SHP77 treated with DMSO at 0.1 percent for 48 hours (cell line): ENCODE results near the gene VWCE.
"Not testable (repeated sequence)": the region's sequence is repeated elsewhere in the genome, so short reads cannot be mapped to it uniquely, and the experiment has no call there.

ENCODE experiments used
- DNase-seq: peaks from one replicate; lab custom pipeline; 2025; lab: John Stamatoyannopoulos, UW

Gene VWCE

DNA sequence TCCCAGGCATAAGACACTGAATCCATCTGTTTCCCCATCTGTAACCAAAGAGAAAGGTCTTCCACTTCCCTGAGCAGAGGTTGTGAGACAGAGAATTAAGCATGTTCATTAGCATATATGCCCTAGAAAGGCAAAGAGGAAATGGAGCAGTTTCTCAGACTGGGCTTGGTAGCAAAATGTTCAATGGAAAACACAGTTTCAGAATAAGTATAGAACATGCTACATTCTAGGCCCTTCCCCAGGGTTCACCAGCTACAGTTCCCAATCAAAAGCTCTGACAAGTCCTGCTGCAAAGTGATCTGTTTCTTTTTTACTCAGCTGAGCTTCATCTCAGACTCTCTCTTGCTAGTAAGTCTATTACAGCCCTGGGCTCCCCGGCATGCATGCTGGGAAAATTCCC, 42.8 kb downstream of the VWCE start:
- not testable (repeated sequence) for DNase-seq

DNA sequence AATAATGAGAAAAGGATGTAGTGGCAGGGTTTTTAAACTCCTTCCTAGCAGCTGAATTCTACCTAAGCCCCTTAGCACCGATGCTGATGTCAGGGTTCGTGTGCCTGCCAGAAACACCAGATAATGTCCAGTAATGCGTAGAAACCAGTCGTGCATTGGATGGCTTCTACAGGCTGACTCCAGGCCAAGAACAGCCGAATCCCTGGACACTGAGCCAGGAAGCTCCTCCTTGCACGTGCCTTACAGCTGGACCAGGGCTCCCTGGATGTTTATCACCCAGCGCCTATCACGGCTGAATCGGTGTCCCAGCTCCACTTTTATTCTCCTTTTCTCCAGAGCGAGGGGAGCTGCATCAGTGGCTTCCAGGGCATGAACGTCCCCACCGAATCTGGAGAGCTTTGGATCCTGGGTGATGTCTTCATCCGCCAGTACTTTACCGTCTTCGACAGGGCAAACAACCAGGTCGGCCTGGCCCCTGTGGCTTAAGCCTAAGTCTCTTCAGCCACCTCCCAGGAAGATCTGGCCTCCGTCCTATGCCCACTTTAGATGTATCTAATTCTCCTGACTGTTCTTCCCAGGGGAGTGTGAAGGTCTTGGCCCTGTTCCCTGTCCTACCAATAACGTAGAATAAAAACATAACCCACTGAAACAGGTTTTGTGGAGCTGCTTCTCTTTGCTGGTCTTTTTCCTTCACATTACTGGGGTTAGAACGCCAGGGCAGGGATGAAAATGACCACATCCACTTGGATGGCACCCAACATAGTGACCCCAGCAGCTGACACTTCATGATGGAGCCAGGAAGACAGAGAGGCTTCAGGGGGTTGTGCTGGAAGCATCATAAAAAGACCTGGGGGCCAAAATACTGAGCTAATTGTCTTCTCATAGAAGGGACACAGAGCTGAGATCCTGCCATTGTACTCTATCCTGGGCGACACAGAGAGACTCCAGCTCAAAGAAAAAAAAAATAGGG, 44.0 kb downstream of the VWCE start:
- DNase-seq = not testable (repeated sequence)

DNA sequence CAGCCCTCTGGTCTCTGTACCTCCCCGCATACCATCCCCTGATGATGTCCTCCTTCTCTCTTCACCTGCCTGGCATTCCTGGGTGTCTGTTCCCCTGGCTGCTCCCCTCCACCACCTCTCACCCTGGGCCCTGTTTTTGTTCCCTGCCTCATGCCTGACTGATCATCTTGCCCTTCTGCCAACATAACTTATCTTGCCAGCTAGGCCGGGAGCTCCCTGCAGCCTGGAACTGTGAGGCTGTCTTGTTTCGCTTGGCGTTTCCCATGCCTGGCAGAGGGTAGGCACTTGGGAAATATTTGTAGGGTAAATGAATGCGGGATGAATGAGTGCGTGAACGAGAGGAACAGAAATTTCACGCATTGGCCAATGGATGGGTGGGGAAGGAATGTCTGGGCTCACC, 45.9 kb downstream of the VWCE start:
- DNase-seq = not testable (repeated sequence)

DNA sequence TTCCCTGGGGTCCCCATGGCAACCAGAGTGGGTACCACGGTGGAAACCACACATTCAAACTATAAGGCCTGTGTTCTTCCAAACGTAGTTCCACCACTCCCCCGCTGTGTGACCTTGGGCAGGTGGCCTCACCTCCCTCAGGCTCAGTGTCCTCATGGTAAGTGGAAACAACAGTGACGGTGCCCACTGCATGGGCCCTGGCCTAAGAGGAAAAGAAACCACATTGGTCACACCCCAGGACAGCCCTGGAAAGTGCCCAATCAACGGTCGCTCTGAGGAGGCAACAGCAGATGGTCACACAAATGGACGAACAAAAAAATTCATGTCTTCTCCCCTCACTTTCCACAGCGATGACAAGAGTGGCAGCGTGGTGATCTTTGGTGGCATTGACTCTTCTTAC, 47.0 kb downstream of the VWCE start:
- DNase-seq = not testable (repeated sequence)

DNA sequence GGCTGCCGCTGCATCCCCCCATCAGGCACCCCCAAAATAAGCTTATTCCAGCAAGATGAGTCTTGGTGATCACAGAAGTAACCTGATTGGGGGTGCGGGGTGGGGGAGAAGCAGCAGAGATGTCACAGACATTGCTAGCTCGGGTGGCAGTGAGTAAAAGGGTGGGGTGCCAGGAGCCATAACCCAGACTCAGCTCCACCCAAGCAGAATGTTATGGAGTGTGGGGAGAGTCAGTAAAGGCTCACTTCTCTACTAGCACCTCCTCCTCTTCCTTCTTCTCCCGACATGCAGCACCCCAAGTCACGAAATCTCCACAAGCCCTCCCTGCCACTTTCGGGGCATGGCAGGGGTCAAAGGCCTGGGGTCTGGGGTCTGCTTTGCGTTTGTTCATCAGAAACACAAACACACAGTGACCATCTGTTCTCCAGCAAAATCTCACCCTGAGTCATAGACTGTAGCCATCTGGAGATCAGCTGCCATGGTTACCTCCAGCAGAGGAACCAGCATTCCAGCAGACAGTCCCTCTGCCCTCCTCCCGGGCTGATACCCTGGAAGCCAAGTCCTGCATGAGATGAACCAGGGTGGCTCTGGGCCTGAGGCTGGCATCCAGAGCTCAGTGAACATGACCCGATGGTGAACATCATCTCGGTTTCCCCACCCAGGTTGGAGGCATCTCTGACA, 49.7 kb downstream of the VWCE start:
- not testable (repeated sequence) for DNase-seq

DNA sequence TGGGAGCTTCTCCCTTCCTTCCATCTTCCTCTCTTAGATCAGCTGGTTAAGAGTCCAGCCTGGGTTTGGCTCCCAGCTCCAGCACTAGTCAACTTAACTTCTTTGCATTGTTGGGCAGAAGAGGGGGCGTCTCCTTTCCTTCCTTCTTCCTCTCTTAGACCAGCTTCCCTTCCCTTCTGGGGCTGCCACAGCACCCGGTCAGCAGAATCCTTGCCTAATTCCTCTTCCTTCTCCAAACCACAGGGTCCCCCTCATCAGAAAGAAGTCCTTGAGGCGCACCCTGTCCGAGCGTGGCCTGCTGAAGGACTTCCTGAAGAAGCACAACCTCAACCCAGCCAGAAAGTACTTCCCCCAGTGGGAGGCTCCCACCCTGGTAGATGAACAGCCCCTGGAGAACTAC, 53.6 kb downstream of the VWCE start:
- DNase-seq = not testable (repeated sequence)

DNA sequence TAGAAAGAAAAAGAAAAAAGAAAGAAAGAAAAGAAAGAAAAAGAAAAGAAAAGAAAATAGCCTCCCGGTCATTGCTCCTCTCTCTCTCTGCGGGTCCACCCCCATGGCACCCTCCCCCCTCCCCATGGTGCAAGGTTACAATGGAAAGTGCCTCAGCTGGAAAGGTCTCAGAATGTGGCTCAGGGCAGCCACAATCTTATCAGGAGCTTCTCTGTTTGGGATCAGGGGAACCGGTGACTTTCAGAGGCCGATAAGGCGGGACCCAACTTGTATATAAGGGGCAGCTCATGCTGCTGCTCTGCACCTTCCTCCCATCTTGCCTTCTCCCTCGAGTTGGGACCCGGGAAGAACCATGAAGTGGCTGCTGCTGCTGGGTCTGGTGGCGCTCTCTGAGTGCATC, 54.2 kb downstream of the VWCE start, which contains the start of gene PGA5:
PGA5 (plus strand) TSS at position 301 of the 400 bp plus-strand sequence; CDS start at position 353, 52 bp downstream.
- not testable (repeated sequence) for DNase-seq

DNA sequence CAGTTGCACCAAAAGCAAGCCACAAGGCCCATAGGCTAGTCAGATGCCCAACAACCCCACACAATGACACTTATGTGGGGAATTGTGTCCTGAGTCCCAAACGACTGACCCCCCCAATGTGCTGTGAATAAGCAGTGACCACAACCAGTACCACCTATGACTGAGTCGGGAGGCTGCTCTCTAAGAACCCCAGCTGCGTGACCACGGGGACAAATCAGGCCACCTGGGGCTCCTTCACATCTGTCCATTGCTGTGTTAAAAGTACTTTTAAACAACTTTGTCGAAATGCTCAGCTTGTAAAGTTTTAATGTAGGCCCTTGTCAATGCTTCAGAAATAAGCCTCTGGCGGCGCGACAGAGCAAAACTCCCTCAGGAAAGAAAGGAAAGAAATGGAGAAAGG, 54.8 kb downstream of the VWCE start:
- DNase-seq = not testable (repeated sequence)

DNA sequence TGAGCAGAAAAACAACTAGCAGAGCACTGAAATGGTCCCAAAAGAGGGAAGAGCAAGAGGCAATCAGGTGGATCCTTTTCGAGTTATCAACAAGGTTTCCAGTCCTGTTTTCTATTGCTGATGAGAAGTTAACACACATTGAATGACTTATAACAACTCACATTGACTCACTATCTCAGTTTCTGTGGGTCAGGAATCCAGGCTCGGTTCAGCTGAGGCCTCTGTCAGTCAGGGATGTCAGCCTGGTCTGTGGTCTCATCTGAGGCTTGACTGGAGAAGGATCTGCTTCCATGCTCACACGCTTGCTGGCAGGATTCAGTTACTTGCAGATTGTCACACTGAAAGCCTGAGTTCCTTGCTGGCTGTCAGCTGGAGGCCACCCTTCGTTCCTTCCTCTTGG, 58.0 kb downstream of the VWCE start:
- DNase-seq = not testable (repeated sequence)

DNA sequence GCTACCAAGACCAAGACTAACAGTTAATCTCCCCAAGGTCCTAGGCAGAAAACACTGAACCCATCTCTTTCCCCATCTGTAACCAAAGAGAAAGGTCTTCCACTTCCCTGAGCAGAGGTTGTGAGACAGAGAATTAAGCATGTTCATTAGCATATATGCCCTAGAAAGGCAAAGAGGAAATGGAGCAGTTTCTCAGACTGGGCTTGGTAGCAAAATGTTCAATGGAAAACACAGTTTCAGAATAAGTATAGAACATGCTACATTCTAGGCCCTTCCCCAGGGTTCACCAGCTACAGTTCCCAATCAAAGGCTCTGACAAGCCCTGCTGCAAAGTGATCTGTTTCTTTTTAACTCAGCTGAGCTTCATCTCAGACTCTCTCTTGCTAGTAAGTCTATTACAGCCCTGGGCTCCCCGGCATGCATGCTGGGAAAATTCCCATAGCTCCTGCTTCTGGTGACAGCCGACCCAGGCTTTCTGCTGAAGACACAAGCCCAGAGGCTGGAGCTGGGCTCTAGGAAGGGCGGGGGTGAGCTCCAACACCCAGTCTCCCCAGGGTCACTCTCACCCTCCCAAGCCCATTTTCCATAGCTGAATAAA, 62.5 kb downstream of the VWCE start:
- DNase-seq = not testable (repeated sequence)

DNA sequence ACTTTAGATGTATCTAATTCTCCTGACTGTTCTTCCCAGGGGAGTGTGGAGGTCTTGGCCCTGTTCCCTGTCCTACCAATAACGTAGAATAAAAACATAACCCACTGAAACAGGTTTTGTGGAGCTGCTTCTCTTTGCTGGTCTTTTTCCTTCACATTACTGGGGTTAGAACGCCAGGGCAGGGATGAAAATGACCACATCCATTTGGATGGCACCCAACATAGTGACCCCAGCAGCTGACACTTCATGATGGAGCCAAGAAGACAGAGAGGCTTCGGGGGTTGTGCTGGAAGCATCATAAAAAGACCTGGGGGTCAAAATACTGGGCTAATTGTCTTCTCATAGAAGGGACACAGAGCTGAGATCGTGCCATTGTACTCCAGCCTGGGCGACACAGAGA, 63.5 kb downstream of the VWCE start:
- not testable (repeated sequence) for DNase-seq

DNA sequence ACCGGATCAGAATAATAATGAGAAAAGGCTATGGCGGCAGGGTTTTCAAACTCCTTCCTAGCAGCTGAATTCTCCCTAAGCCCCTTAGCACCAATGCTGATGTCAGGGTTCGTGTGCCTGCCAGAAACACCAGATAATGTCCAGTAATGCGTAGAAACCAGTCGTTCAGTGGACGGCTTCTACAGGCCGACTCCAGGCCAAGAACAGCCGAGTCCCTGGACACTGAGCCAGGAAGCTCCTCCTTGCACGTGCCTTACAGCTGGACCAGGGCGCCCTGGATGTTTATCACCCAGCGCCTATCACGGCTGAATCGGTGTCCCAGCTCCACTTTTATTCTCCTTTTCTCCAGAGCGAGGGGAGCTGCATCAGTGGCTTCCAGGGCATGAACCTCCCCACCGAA, 64.1 kb downstream of the VWCE start:
- DNase-seq = not testable (repeated sequence)

DNA sequence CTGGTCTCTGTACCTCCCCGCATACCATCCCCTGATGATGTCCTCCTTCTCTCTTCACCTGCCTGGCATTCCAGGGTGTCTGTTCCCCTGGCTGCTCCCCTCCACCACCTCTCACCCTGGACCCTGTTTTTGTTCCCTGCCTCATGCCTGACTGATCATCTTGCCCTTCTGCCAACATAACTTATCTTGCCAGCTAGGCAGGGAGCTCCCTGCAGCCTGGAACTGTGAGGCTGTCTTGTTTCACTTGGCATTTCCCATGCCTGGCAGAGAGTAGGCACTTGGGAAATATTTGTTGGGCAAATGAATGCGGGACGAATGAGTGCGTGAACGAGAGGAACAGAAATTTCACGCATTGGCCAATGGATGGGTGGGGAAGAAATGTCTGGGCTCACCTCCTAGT, 65.7 kb downstream of the VWCE start:
- not testable (repeated sequence) for DNase-seq

DNA sequence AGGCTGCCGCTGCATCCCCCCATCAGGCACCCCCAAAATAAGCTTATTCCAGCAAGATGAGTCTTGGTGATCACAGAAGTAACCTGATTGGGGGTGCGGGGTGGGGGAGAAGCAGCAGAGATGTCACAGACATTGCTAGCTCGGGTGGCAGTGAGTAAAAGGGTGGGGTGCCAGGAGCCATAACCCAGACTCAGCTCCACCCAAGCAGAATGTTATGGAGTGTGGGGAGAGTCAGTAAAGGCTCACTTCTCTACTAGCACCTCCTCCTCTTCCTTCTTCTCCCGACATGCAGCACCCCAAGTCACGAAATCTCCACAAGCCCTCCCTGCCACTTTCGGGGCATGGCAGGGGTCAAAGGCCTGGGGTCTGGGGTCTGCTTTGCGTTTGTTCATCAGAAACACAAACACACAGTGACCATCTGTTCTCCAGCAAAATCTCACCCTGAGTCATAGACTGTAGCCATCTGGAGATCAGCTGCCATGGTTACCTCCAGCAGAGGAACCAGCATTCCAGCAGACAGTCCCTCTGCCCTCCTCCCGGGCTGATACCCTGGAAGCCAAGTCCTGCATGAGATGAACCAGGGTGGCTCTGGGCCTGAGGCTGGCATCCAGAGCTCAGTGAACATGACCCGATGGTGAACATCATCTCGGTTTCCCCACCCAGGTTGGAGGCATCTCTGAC, 68.5 kb downstream of the VWCE start:
- DNase-seq = not testable (repeated sequence)

DNA sequence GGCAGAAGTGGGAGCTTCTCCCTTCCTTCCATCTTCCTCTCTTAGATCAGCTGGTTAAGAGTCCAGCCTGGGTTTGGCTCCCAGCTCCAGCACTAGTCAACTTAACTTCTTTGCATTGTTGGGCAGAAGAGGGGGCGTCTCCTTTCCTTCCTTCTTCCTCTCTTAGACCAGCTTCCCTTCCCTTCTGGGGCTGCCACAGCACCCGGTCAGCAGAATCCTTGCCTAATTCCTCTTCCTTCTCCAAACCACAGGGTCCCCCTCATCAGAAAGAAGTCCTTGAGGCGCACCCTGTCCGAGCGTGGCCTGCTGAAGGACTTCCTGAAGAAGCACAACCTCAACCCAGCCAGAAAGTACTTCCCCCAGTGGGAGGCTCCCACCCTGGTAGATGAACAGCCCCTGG, 72.4 kb downstream of the VWCE start:
- not testable (repeated sequence) for DNase-seq

DNA sequence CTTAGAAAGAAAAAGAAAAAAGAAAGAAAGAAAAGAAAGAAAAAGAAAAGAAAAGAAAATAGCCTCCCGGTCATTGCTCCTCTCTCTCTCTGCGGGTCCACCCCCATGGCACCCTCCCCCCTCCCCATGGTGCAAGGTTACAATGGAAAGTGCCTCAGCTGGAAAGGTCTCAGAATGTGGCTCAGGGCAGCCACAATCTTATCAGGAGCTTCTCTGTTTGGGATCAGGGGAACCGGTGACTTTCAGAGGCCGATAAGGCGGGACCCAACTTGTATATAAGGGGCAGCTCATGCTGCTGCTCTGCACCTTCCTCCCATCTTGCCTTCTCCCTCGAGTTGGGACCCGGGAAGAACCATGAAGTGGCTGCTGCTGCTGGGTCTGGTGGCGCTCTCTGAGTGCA, 73.1 kb downstream of the VWCE start, which contains the start of gene PGA4:
PGA4 (plus strand) TSS at position 301 of the 400 bp plus-strand sequence; CDS start at position 355, 54 bp downstream.
- not testable (repeated sequence) for DNase-seq

DNA sequence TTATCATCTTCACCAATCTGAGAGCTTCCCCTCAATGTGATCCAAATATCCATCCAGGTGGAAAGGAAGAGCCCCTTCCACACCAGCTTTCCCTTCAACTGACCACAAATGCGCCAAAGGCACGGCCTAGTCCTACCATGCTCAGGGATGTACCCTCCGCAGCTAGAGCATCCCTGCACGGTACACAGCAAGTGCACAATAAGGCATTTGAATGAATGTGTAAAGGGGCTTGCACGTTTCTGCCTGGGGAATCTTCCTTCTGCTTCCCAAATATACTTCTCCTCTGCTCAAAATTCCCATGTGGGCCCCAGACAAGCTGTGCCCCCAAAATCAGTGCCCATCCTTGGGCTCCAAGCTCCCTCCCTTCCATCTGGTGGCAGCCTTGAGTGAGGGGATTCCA, 76.1 kb downstream of the VWCE start:
- DNase-seq = not testable (repeated sequence)

DNA sequence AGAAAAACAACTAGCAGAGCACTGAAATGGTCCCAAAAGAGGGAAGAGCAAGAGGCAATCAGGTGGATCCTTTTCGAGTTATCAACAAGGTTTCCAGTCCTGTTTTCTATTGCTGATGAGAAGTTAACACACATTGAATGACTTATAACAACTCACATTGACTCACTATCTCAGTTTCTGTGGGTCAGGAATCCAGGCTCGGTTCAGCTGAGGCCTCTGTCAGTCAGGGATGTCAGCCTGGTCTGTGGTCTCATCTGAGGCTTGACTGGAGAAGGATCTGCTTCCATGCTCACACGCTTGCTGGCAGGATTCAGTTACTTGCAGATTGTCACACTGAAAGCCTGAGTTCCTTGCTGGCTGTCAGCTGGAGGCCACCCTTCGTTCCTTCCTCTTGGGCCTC, 76.8 kb downstream of the VWCE start:
- not testable (repeated sequence) for DNase-seq

DNA sequence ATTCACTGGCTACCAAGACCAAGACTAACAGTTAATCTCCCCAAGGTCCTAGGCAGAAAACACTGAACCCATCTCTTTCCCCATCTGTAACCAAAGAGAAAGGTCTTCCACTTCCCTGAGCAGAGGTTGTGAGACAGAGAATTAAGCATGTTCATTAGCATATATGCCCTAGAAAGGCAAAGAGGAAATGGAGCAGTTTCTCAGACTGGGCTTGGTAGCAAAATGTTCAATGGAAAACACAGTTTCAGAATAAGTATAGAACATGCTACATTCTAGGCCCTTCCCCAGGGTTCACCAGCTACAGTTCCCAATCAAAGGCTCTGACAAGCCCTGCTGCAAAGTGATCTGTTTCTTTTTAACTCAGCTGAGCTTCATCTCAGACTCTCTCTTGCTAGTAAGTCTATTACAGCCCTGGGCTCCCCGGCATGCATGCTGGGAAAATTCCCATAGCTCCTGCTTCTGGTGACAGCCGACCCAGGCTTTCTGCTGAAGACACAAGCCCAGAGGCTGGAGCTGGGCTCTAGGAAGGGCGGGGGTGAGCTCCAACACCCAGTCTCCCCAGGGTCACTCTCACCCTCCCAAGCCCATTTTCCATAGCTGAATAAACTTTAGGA, 81.3 kb downstream of the VWCE start:
- not testable (repeated sequence) for DNase-seq

DNA sequence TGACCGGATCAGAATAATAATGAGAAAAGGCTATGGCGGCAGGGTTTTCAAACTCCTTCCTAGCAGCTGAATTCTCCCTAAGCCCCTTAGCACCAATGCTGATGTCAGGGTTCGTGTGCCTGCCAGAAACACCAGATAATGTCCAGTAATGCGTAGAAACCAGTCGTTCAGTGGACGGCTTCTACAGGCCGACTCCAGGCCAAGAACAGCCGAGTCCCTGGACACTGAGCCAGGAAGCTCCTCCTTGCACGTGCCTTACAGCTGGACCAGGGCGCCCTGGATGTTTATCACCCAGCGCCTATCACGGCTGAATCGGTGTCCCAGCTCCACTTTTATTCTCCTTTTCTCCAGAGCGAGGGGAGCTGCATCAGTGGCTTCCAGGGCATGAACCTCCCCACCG, 82.9 kb downstream of the VWCE start:
- DNase-seq = not testable (repeated sequence)

DNA sequence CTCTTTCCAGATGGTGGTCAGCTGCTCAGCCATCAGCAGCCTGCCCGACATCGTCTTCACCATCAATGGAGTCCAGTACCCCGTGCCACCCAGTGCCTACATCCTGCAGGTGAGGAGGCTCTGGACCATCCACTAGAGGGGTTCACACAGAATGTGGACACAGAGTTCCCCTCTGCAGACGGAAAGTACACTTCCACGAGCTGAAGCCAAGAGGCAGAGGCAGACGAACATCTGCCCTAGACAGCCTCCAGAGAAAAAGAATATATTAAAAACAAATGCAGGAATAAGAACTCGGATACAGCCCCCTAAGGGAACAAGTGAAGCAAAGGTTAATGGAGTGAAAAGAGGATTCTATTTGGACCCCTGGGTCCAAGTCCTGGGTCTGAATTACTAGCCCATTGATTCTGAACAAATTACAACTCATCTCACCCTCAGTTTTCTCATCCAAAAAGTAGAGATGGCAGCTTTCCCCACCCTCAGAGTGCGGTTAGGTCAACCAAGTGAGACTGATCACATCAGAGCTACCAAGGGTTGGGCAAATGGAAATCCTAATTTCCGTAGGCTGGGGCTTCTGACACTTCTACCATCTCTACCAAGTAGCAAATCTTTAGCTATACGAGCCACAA, 83.7 kb downstream of the VWCE start:
- not testable (repeated sequence) for DNase-seq
